Measurements from ENCODE around the gene S100A5.
"Not testable (repeated sequence)": the region's sequence is repeated elsewhere in the genome, so short reads cannot be mapped to it uniquely, and the experiment has no call there.

Gene S100A5, protein sequence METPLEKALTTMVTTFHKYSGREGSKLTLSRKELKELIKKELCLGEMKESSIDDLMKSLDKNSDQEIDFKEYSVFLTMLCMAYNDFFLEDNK

DNA sequence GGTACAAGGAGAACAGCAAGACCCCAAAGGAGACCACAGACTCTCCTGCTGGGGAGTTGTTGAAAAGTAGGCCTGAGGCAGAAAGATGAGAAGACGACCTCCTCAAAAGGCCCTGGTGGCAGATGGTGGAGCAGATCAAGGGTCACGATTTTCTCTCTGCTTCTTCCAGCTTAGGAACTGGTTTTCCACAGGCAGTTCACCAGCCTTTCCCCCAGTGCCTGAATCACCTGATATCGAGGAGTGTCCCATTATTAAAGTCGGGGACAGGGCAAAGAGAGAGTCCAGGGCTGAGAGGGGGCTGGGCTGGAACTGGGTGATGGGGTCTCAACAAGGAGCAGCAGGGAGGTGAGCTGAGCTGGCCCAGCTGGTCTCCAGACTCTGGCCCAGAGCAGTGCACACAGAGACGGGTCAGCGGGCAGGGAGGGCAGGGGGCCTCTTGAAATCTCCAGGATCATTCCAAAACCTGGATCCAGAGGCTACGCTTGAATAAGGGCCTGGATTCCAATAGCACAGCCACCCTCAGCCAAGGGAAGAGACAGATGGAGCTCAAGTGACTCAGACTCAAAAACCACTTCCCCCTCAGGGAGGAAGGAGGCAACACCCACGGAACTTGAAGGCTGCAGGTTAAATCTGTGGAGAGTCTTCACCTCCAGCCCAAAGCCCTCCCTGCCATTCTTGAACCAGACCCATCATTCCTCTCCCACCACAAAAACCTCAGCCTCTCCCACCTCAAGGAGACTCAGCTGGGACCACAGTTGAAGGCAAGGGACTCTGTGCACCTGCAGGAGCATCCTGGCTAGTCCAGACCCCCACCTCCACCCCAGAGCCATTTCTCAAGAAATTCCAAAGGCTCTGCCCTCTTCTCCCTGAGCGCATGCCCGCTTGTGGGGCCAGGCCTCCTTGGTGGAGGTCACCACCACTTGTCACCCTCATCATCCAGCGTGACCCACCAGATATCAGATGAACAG lies at the start of gene S100A5:
S100A5 (minus strand) TSS at position 541 of the 968 bp plus-strand sequence. CDS start 743 bp downstream, outside the sequence.
- TF ChIP-seq, protein P1, sequence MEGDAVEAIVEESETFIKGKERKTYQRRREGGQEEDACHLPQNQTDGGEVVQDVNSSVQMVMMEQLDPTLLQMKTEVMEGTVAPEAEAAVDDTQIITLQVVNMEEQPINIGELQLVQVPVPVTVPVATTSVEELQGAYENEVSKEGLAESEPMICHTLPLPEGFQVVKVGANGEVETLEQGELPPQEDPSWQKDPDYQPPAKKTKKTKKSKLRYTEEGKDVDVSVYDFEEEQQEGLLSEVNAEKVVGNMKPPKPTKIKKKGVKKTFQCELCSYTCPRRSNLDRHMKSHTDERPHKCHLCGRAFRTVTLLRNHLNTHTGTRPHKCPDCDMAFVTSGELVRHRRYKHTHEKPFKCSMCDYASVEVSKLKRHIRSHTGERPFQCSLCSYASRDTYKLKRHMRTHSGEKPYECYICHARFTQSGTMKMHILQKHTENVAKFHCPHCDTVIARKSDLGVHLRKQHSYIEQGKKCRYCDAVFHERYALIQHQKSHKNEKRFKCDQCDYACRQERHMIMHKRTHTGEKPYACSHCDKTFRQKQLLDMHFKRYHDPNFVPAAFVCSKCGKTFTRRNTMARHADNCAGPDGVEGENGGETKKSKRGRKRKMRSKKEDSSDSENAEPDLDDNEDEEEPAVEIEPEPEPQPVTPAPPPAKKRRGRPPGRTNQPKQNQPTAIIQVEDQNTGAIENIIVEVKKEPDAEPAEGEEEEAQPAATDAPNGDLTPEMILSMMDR (conservative IDR thresholded peaks at IDR 0.05; ENCODE audit: low read depth, low read length): no peak
- DNase-seq (ENCODE audit: low read depth): no peak
- H3K4me3 ChIP-seq (ENCODE audit: low read depth, low read length): no peak within 1 kb of the TSS

DNA sequence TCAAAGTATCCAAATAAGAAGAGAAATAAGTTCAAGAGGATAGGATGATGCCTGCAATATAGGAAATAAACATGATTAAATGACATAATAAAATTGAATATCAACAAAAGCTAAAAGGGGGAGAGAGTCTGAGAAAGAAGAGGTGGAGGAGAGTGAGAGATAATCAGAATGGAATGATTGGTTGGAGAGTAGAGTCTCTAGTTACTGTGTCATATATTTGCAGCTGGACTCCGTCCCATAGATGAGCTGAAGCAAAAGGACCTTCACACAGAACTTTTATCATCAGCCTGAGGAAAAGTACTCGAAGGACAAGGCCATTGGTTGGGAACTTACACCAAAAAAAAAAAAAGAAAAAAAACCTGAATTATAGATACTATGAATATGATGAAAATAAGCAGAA lies 47.7 kb upstream of the S100A5 start:
- no peak for DNase-seq (ENCODE audit: low read depth)
- TF ChIP-seq, protein P1 (conservative IDR thresholded peaks at IDR 0.05; ENCODE audit: low read depth, low read length): no peak
- no peak overlapping the region for H3K4me3 ChIP-seq (ENCODE audit: low read depth, low read length)

DNA sequence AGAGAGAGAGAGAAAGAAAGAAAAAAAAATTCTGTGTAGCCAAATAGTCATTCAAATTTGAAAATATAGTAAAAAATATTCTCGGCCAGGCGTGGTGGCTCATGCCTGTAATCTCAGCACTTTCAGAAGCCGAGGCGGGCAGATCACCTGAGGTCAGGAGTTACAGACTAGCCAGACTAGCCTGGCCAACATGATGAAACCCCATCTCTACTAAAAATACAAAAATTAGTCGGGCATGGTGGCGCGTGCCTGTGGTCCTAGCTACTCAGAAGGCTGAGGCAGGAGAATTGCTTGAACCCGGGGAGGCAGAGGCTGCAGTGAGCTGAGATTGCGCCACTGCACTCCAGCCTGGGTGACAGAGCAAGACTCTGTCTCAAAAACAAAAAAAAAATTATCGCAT lies 47.3 kb upstream of the S100A5 start:
- DNase-seq (ENCODE audit: low read depth); H3K4me3 ChIP-seq (ENCODE audit: low read depth, low read length): not testable (repeated sequence)

DNA sequence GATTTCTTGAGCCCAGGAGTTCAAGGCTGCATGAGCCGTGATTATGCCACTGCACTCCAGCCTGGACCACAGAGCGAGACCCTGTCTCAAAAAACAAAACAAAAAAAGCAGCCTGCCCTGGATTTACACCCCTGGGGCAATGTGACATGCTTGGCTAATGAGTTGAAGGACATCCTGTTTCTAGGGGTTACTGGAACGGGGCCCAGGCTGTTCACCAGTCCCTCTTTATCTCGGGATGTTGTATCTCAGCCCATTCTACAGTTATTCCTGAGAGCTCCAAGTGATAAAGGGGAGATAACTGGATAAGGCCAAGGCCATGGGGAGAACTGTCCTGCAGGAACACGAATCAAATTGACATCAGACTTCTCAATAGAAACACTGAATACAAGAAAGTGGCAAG lies 46.6 kb upstream of the S100A5 start:
- no peak for DNase-seq (ENCODE audit: low read depth)
- no peak overlapping the region for H3K4me3 ChIP-seq (ENCODE audit: low read depth, low read length)
- TF ChIP-seq, protein P1 (conservative IDR thresholded peaks at IDR 0.05; ENCODE audit: low read depth, low read length): no peak

DNA sequence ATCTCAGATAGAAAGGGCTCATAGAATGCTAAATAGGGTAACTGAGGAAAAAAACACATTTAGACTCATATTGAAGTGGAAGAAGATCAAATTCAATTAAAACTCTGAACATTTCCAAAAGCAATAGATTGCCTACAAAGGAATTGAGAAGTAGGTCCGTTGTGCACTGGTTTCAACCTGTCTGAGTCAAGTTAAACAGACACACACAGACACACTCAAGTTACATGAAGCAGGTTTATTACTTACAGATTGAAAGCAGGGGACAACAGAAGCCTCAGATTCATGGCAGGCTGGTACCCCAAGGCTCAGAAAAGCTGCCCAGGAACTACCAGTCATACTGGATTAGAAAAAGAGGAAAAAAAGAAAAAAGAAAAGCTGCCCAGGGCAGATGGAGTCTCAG lies 45.6 kb upstream of the S100A5 start:
- DNase-seq (ENCODE audit: low read depth): no peak
- TF ChIP-seq, protein P1 (conservative IDR thresholded peaks at IDR 0.05; ENCODE audit: low read depth, low read length): no peak
- no peak overlapping the region for H3K4me3 ChIP-seq (ENCODE audit: low read depth, low read length)

DNA sequence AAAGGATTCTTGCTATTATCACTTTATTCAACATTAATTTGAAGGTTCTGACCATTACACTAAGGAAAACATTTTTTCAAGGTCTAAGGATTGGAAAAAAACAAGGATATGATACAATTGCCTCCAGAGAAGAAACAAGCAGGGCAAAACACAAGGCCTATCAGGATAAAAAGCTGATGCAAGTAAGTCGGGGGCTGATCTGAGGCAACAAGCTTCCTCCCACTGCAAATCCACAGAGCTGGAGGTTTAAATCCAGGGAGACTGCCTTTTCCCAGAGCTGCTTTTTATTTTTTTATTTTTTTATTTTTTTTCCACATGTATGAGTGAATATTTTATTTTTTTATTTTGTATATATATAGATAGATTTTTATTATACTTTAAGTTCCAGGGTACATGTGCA lies 44.3 kb upstream of the S100A5 start:
- TF ChIP-seq, protein P1 (conservative IDR thresholded peaks at IDR 0.05; ENCODE audit: low read depth, low read length): no peak
- DNase-seq (ENCODE audit: low read depth): no peak
- H3K4me3 ChIP-seq (ENCODE audit: low read depth, low read length): no peak overlapping the region

DNA sequence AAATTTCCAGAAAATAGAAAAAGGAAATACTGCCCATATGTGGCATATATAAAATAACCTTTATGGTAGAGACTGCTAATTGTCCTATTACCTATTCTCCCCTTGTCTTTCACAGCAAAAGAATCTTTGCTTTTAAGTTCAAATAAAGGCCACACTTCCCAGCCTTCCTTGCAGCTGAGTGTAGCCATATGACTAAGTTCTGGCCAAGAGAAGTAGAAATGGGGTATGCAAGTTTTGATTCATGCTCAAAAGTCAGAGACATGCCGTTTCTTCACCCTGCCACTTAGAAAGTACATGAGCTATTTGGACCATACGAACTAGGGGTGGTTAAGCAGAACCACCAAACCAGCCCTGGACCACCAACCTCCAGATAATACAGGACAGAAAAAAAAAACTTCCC lies 43.2 kb upstream of the S100A5 start:
- TF ChIP-seq, protein P1 (conservative IDR thresholded peaks at IDR 0.05; ENCODE audit: low read depth, low read length): no peak
- no peak overlapping the region for H3K4me3 ChIP-seq (ENCODE audit: low read depth, low read length)
- DNase-seq (ENCODE audit: low read depth): peak; percentile 50

DNA sequence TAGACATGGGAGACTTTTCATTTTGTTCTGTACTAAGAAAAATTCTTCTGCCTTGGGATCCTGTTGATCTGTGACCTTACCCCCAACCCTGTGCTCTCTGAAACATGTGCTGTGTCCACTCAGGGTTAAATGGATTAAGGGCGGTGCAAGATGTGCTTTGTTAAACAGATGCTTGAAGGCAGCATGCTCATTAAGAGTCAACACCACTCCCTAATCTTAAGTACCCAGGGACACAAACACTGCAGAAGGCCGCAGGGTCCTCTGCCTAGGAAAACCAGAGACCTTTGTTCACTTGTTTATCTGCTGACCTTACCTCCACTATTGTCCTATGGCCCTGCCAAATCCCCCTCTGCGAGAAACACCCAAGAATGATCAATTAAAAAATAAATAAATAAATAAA lies 42.8 kb upstream of the S100A5 start:
- H3K4me3 ChIP-seq (ENCODE audit: low read depth, low read length); DNase-seq (ENCODE audit: low read depth): not testable (repeated sequence)

DNA sequence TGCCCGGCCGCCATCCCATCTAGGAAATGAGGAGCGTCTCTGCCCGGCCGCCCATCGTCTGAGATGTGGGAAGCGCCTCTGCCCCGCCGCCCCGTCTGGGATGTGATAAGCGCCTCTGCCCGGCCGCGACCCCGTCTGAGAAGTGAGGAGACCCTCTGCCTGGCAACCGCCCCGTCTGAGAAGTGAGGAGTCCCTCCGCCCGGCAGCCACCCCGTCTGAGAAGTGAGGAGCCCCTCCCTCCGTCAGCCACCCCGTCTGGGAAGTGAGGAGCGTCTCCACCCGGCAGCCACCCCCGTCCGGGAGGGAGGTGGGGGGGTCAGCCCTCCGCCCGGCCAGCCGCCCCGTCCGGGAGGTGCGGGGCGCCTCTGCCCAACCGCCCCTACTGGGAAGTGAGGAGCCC lies 42.1 kb upstream of the S100A5 start:
- not testable (repeated sequence) for DNase-seq (ENCODE audit: low read depth); H3K4me3 ChIP-seq (ENCODE audit: low read depth, low read length)
